ENCODE results near the gene YAP1. TPM values are rescaled to one million over a fixed set of nuclear protein-coding genes. Genes with fewer than 3 reads are reported as not detected.

The YAP1 gene
- total RNA-seq, 2 donors from 2014 or later: 0.22 to 0.63 TPM

DNA sequence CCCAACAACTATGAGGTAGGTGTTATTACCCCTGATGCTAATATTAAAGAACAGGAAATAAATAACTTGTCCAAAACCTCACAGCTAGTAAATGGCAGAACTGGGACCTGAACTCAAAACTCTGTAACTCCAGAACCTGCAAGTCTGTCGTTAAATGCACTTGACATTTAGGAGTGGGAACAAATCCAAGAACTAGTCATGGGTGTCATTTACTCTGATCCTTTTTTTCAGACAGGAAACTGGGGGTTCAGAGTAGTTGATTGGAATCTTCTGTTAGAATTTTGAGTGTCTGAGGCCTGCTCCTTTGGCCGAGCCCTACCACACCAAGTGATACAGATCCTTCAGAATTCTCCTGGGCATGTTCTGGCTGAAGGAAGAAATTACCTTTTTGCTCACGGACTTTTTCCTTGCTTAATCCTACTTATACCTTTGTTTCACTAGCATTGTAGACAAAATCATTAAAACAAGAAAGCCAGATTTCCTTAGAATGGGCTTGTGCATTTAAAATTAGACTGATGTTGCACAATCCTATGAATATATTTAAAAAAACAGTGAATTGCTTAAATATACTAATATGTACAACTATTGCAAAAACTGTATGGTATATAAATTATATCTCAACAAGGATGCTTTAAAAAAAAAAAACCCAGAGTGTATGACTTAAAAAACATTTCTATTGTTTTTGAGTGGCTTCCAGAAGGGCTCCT, 1.4 kb upstream of the YAP1 start:
- peaks cover 57% of the 10 kb centered on the region for H3K27me3 Mint-ChIP-seq (ENCODE audit: low read depth)
- DNase-seq (no peak), ATAC-seq (replicated peaks in 1 of 2) (no peak)
- peaks cover 10% of the 10 kb centered on the region for H3K4me1 Mint-ChIP-seq (ENCODE audit: low read depth)
- H3K36me3 Mint-ChIP-seq (ENCODE audit: insufficient read depth in 2 of 2): peaks cover 2% of the 10 kb centered on the region in 2 donors
- H3K27ac Mint-ChIP-seq: no peak overlapping the region
- H3K4me3 Mint-ChIP-seq: peak overlapping the region; percentile 94 to 97
- no peaks in the 10 kb centered on the region for H3K9me3 Mint-ChIP-seq

DNA sequence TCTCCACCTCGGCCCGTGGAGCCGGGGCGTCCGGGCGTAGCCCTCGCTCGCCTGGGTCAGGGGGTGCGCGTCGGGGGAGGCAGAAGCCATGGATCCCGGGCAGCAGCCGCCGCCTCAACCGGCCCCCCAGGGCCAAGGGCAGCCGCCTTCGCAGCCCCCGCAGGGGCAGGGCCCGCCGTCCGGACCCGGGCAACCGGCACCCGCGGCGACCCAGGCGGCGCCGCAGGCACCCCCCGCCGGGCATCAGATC, 439 bp downstream of the YAP1 start:
- H3K4me1 Mint-ChIP-seq (ENCODE audit: low read depth): peaks cover 10% of the 10 kb centered on the region
- peaks cover 56% of the 10 kb centered on the region for H3K27me3 Mint-ChIP-seq (ENCODE audit: low read depth)
- no peaks in the 10 kb centered on the region for H3K9me3 Mint-ChIP-seq
- H3K36me3 Mint-ChIP-seq (ENCODE audit: insufficient read depth in 2 of 2): peaks cover 2% of the 10 kb centered on the region in 2 donors
- H3K4me3 Mint-ChIP-seq: peak overlapping the region in 1 of 2 donors; percentile 81
- H3K27ac Mint-ChIP-seq: no peak overlapping the region
- peak in 1 of 2 donors; percentile 14 for DNase-seq
- peak; percentile 43 to 56 for ATAC-seq (replicated peaks in 1 of 2)

DNA sequence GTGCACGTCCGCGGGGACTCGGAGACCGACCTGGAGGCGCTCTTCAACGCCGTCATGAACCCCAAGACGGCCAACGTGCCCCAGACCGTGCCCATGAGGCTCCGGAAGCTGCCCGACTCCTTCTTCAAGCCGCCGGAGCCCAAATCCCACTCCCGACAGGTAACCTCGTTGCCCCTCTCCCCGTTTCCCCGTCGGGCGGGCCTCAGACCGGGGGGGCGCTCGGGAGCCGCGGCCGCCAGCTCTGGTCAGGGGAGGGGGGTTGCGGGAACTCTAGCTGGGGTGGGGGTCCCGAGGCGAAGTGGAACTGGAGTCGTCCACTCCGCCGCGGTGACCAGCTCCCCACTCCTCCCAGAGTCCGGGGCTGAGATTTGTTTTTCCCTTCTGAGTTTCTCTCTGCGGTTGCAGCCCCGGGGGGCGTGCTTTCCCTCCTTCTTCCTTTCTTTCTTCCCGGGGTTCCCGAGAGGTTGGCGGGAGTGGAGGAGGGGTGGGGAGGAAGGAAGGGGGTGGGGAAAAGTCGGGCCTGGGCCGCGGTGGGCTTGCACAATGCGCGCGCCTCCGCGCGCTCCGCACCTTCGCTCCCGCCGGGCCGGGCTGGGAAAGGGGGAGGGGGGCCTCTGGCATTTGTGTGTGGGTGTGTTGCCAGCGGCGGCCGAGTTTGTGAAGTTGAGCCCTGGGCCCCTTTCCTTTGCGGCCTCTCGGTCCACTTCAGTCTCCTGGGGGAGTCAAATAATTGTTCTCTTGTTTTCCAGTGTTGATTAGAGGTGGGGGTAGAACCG, 952 bp downstream of the YAP1 start:
- peak in 1 of 2 donors; percentile 51 for ATAC-seq (replicated peaks in 1 of 2)
- DNase-seq: peak; percentile 21 to 23
- Mint-ChIP-seq H3K4me1 (ENCODE audit: low read depth) (peaks cover 10% of the 10 kb centered on the region), H3K9me3 (no peaks in the 10 kb centered on the region), H3K27ac (no peak overlapping the region), H3K4me3 (peak overlapping the region; percentile 81 to 82), H3K36me3 (ENCODE audit: insufficient read depth in 2 of 2) (peaks cover 2% of the 10 kb centered on the region in 2 donors), H3K27me3 (ENCODE audit: low read depth) (peaks cover 61% of the 10 kb centered on the region)

DNA sequence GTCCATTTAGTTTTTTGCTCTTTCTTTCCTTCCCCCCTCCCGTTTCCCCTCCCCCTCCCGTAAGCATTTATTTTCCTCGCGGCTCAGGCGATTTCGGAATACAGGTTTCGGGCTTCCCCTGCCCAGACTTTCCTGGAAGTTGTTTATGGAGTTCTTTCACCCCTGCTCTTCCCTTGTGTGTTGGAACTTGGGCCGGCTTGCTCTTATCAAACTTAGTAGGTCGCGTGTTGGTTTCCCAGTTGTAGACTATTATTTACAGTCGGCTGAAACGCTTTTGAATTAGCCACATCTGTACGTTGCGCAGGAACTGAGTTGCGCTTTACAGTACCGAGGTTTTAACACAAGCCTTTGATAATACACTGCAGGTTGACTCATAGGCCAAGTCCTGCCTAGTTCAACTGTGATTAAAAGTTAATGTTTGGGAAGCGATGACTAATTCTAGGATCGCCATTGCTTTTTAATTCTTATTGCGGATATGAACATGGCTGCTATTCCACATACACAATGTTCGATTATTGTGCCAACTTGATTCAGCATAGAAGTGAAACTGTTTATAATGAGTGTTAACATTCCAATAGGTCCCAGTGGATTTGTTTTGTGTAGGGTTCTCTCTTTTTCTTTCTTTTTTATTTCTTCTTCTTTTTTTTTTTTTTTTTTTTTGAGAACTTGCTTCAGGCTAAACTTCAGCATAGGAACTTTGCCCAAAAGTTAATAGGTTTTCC, 1.7 kb downstream of the YAP1 start:
- Mint-ChIP-seq H3K4me1 (ENCODE audit: low read depth) (peaks cover 10% of the 10 kb centered on the region), H3K9me3 (no peaks in the 10 kb centered on the region), H3K4me3 (peak overlapping the region; percentile 81 to 82), H3K36me3 (ENCODE audit: insufficient read depth in 2 of 2) (peaks cover 2% of the 10 kb centered on the region in 2 donors), H3K27me3 (ENCODE audit: low read depth) (peaks cover 68% of the 10 kb centered on the region), H3K27ac (no peak overlapping the region)
- ATAC-seq (replicated peaks in 1 of 2) (peak; percentile 32 to 49), DNase-seq (peak; percentile 5 to 7)

DNA sequence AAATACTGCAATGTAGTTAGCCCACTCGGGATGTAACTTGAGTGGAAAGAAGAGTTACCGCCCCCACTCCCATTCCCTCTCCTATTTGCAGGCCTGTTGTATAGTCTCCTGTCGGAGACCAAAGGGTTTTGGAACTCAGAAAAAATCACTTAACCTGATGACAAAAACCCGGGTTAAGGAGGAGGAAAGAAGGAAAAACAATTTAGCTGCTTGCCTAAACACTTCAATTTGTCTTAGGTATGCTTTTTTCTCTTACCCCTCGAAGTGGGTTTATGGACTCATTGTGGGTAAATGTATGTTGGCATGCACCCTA, 2.2 kb downstream of the YAP1 start:
- Mint-ChIP-seq H3K27ac (no peak overlapping the region), H3K4me1 (ENCODE audit: low read depth) (peaks cover 10% of the 10 kb centered on the region), H3K27me3 (ENCODE audit: low read depth) (peaks cover 69% of the 10 kb centered on the region), H3K4me3 (peak overlapping the region; percentile 13 to 20), H3K36me3 (ENCODE audit: insufficient read depth in 2 of 2) (peaks cover 2% of the 10 kb centered on the region in 2 donors), H3K9me3 (no peaks in the 10 kb centered on the region)
- no peak for ATAC-seq (replicated peaks in 1 of 2)
- no peak for DNase-seq

DNA sequence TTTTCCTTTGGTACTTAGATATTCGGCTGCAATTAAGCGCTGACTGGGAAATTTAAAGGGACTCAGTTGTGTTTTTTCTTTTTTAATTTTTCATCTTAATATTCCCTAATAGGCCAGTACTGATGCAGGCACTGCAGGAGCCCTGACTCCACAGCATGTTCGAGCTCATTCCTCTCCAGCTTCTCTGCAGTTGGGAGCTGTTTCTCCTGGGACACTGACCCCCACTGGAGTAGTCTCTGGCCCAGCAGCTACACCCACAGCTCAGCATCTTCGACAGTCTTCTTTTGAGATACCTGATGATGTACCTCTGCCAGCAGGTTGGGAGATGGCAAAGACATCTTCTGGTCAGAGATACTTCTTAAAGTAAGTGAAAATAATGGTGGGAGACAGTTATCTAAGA, 3.8 kb downstream of the YAP1 start:
- Mint-ChIP-seq H3K4me1 (ENCODE audit: low read depth) (peaks cover 10% of the 10 kb centered on the region), H3K9me3 (no peaks in the 10 kb centered on the region), H3K27me3 (ENCODE audit: low read depth) (peaks cover 73% of the 10 kb centered on the region), H3K27ac (no peak overlapping the region), H3K36me3 (ENCODE audit: insufficient read depth in 2 of 2) (peaks cover 2% of the 10 kb centered on the region in 2 donors), H3K4me3 (no peak overlapping the region)
- ATAC-seq (replicated peaks in 1 of 2) (no peak), DNase-seq (no peak)

DNA sequence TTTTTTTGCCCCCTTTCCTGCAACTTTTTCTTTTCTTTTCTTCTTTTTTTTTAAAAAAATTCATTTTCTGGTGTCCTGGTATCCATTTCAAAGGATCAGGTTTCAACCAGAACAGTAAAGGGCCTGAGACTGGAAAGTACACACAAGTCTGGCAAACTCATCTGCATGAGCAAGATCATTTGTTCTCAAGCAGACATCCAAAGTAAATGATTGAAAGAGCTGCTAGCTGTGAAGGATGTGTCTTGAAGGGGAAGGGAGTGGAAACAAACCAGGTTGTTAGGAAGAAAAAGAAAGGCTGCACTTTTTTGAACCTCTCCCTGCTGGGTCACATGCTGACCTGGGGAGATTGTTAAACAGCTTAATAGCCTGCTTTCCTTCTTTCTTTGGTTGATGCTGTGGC, 5.3 kb downstream of the YAP1 start:
- no peak overlapping the region for H3K4me3 Mint-ChIP-seq
- no peaks in the 10 kb centered on the region for H3K36me3 Mint-ChIP-seq (ENCODE audit: insufficient read depth in 2 of 2)

DNA sequence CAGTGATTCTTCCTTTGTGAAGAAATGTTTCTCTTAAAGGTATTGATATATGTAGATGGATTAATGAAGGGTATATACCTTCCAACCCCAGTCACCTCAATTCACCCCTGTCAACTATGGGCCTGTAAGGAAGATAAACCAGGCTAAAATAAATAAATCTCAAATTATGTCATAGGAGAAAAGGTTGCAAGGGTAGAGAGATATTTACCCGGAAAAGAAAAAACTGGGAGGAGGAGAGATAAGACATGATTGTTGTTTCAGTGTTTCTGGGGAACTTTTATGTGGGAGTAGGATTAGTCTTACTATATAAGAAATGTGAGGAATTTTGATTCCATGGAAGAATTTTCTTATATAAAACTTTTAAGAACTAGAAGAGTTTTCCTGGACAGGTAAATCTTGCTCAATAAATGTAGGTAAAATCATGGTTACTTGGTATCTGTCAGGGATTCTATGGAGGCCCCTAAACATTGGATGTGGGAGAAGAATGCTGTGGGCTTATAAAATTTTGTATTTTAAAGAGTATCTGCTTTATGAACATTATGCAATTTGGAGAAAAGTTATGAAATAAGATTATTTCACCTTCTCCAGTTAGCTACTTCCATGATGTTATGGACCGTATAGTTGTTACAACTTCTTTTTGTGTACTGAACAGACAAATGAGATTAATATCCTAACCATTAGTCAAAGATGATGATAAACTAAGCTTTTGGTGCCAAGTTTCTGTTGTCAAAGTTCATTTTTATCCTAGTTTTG, 6.4 kb downstream of the YAP1 start:
- no peak for ATAC-seq (replicated peaks in 1 of 2)
- H3K27ac Mint-ChIP-seq: no peak overlapping the region
- no peaks in the 10 kb centered on the region for H3K36me3 Mint-ChIP-seq (ENCODE audit: insufficient read depth in 2 of 2)
- no peaks in the 10 kb centered on the region for H3K9me3 Mint-ChIP-seq
- peaks cover 61% of the 10 kb centered on the region for H3K27me3 Mint-ChIP-seq (ENCODE audit: low read depth)
- no peak overlapping the region for H3K4me3 Mint-ChIP-seq
- H3K4me1 Mint-ChIP-seq (ENCODE audit: low read depth): peaks cover 9% of the 10 kb centered on the region
- DNase-seq: no peak

More for the DNA sequence above, 5.3 kb downstream of the YAP1 start:
- DNase-seq (no peak), ATAC-seq (replicated peaks in 1 of 2) (no peak)
- H3K27me3 Mint-ChIP-seq (ENCODE audit: low read depth): peaks cover 63% of the 10 kb centered on the region
- H3K9me3 Mint-ChIP-seq: no peaks in the 10 kb centered on the region
- peaks cover 10% of the 10 kb centered on the region for H3K4me1 Mint-ChIP-seq (ENCODE audit: low read depth)
- H3K27ac Mint-ChIP-seq: no peak overlapping the region

DNA sequence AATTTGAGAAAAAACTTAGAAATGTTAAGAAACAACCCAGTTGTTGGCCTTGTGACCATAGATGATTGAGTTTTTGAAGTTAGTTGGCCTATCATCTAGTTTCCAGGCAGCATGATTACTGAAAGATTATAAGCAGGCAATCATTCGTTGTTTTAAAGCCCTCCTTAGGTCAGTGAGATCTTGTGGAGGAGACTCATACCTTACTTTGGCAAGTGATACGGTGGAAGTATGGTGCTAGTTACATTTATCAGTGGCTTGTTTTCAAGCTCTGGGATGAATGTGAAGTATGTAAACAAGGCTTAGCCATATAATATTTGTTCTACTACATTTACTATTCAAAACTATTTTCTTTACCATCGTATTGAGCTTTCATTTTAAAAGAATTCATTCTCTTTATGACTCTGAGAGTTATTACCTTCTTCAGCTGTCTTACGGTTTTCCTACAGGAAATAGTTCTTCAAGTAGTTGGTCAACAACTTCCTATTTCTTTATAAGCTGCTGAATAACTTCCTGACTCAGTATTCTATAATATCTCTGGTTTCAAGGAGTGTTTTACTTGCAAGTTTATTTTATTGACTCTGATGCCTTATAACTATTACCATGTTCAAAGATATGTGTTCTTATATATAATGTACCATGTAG, 7.3 kb downstream of the YAP1 start:
- Mint-ChIP-seq H3K27ac (no peak overlapping the region), H3K4me3 (no peak overlapping the region), H3K9me3 (no peaks in the 10 kb centered on the region), H3K27me3 (ENCODE audit: low read depth) (peaks cover 51% of the 10 kb centered on the region), H3K4me1 (ENCODE audit: low read depth) (no peaks in the 10 kb centered on the region), H3K36me3 (ENCODE audit: insufficient read depth in 2 of 2) (no peaks in the 10 kb centered on the region)
- ATAC-seq (replicated peaks in 1 of 2) (no peak), DNase-seq (no peak)

DNA sequence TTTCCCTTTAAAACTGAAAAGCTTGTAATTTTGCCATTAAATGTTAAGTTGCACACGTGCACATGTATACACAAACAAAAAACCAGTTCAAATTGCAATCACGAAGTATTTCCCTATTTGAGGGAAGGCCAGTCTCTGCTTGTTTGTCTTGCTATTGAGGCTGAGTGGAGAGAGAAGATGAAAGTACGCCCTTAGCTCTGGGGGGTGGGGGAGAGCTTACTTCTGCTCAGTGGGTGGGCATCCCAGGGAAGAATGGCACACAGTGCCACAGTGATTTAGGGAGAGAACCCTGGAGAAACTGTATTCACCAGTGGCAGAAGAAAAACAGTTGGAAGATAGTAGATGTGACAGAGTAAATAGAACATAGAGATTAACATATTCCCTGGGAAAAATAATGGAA, 8.7 kb downstream of the YAP1 start:
- Mint-ChIP-seq H3K36me3 (ENCODE audit: insufficient read depth in 2 of 2) (no peaks in the 10 kb centered on the region), H3K4me1 (ENCODE audit: low read depth) (no peaks in the 10 kb centered on the region), H3K27ac (no peak overlapping the region), H3K27me3 (ENCODE audit: low read depth) (peaks cover 40% of the 10 kb centered on the region), H3K4me3 (no peak overlapping the region), H3K9me3 (no peaks in the 10 kb centered on the region)
- no peak for ATAC-seq (replicated peaks in 1 of 2)
- no peak for DNase-seq

DNA sequence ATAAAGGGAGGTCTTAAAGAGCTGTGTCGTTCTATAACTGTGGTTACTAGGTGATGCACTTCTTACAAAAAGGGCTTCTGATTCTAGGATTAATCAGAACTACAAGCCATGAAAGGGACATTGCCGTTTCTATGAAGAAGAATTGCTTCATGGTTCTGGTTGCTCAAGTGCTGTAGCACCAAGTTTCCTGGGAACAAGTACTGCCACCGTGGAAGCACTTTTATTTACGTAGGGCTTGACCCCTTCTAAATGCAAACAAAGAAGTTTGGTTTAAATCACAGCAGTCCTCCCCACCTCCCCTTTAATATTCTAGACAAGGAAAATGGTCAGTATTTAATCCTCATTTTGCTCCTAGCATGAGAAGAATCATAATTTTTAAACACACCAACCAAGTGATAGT, 9.8 kb downstream of the YAP1 start:
- Mint-ChIP-seq H3K27me3 (ENCODE audit: low read depth) (peaks cover 33% of the 10 kb centered on the region), H3K27ac (no peak overlapping the region), H3K36me3 (ENCODE audit: insufficient read depth in 2 of 2) (peaks cover 0 to 1% of the 10 kb centered on the region in 2 donors), H3K4me1 (ENCODE audit: low read depth) (no peaks in the 10 kb centered on the region), H3K4me3 (no peak overlapping the region), H3K9me3 (no peaks in the 10 kb centered on the region)
- no peak for ATAC-seq (replicated peaks in 1 of 2)
- DNase-seq: no peak

DNA sequence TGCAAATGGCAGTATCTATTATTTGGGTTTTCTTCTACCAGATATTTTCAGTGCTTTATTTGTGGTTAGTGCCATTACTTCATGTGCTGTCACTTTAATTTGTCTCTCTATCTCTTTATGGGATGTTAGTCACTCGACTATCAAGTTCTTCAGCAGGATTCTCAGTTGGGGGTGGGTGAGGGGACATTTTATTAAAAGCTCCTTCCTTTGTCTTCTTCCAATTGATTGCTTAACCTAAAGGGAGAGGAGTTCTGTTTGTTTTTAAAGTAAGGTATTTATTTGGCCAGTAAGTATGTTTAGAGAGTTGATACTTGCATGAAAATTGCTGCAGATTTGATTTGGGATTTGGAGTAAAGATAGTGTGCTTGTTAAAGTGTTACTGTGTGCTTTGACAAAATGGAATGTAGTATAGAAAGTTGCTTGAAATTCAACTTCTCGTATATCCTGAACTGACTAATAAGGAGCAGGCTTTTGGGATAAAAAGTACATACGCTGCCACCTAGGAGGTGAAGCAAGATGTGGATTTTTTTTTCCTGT, 10.3 kb downstream of the YAP1 start:
- Mint-ChIP-seq H3K36me3 (ENCODE audit: insufficient read depth in 2 of 2) (peaks cover 0 to 1% of the 10 kb centered on the region in 2 donors), H3K27me3 (ENCODE audit: low read depth) (peaks cover 28% of the 10 kb centered on the region)

More for the DNA sequence above, 10.3 kb downstream of the YAP1 start:
- DNase-seq (no peak), ATAC-seq (replicated peaks in 1 of 2) (no peak)
- H3K4me3 Mint-ChIP-seq: no peak overlapping the region
- H3K9me3 Mint-ChIP-seq: no peaks in the 10 kb centered on the region
- no peaks in the 10 kb centered on the region for H3K4me1 Mint-ChIP-seq (ENCODE audit: low read depth)
- H3K27ac Mint-ChIP-seq: no peak overlapping the region

Data from activated T-cell treated with anti-CD3 and anti-CD28 coated beads, Interleukin-2, amount 50 U/mL, for 72 hours (primary cell).